GM18861 (cell line): ENCODE results near the gene WWP2.

Source experiments
- ATAC-seq: cut with Tn5 transposase; IDR thresholded peaks from one replicate; pipeline ENCODE4 v1.9.1; 2021; ENCODE audit not compliant: unreplicated experiment

Gene WWP2

DNA sequence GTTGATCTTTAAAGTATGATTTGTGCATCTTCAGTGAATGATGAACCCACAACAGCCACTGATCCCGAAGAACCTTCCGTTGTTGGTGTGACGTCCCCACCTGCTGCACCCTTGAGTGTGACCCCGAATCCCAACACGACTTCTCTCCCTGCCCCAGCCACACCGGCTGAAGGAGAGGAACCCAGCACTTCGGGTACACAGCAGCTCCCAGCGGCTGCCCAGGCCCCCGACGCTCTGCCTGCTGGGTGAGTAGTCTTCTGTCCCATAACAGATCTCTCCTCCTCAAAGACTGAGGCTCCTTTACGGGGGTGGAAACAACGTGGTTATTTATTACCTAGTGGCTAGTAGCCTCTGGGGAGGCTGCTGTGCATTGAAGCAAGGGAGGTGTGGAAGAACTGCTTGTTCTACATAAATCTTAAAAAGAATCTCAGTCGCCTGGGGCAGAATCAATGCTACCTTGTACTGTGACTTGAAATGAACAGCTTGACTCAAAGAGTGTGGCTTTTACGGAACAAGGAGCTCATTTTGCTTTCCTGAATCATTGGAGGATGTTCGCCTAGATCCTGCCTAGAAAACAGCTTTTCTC, 126.0 kb downstream of the WWP2 start:
- ATAC-seq = peak; percentile 93

DNA sequence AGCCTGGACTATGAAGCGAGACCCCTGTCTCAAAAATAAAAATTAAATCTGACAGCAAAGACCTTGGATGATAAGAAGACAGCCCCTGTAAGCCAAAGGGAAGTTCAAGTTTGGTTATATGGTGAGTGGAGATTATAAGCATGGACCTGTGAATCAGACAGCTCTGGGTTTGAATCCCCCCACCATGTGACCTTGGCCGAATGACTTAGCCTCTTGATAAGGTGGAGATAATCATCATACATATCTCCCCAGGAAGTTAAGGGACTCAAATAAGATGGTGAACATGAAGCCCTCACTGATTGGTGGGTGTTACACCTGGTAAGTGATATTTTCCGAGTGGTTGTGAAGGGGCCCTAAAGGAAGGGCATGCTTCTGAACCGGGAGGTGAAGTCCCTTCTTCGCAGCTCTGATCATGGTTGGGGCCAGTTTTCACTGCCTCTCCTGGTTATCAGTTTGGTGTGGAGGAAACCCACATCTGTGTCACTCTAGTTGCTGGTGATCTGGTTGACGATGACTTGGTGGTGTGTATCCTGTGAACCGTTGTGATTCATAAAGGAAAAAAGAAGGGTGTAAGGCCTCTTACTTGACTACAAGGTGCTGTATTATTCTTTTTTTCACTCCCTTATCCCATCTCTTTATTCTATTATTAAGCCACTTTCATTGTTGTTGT, 127.3 kb downstream of the WWP2 start:
- no peak for ATAC-seq

DNA sequence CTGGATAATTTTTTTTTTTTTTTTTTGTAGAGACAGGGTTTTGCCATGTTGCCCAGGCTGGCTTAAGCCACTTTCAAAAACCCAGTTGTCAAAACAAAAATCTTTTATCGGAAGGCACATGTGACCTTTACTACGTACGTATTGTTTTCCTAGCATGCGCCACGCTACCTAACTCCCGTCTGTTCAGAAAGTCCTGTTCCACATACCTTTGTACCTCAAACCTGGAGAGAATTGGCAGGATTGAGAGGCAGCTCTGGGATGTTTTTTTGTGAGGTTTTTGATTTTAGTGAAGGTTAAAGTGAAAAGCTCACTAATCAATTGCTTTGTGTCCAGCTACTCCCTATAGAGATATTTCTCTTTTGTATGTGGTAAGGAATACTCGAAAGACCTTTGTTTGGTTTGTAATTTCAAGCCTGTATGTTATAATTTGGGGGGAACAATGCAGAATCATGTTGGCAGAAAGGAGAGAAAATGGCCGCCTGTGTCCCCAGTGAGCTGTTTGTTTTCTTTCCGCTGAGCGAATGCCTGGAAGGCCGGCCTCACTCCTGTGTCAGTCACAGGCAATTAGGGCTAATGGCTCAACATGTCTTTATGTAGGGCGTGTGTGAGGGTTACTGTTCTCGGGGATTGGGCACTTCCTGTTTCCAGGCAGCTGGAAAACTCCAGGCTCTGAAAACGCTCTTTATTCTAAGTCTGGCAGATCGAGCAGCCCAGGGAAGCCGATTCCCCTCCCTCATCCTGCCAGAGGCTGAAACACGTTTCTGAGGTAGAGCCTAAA, 128.2 kb downstream of the WWP2 start:
- no peak for ATAC-seq

DNA sequence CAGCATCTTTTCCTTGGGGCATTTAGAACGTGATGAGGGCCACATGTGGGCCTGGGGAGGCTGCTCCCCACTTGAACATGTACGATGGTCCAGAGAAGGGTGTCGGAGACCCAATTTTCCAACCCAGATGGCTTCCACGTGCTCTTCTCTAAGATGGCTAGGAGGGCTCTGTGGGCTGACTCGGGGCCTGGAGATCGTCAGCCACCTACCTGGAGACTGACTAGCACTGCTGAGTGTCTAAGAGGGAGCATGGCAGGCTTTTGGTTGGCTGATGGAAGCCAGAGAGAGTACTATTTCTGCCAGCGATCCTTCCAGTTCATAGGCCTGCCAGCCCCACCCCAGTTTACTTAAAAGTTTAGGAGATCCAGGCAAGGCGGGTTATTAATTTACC, 128.8 kb downstream of the WWP2 start:
- no peak for ATAC-seq

DNA sequence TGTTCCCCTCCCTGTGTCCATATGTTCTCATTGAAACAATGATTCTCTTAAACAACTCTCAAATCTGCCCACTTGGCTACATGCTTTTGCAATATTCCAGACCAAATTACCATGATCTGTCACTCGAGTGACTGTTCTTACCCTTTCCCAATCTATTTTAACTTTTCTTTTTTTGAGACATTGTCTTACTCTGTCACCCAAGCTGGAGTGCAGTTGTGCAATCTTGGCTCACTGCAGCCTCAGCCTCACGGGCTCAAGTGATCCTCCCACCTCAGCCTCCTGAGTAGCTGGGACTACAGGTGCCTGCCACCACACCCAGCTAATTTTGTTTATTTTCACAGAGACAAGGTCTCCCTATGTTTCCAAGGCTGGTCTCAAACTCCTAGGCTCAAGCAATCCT, 130.2 kb downstream of the WWP2 start:
- no peak for ATAC-seq

DNA sequence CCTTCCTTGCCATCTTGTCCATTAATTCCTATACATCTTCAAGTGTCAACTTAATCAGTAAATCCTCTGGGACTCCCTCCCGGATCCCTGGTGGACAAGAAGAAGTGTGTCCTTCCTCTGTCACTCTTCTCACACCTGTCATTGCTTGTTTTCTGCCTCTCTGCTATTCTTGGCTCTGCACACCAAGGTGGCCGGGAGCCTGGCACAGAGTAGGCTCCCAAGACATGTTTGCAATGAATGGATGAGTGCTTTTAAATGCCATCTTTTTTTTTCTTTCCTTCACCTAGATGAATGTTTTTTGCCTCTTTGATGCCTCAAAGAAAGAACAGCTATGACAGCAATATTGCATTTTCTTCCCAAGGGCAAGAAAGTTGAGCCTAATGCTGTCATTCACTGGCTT, 131.0 kb downstream of the WWP2 start:
- ATAC-seq = no peak

DNA sequence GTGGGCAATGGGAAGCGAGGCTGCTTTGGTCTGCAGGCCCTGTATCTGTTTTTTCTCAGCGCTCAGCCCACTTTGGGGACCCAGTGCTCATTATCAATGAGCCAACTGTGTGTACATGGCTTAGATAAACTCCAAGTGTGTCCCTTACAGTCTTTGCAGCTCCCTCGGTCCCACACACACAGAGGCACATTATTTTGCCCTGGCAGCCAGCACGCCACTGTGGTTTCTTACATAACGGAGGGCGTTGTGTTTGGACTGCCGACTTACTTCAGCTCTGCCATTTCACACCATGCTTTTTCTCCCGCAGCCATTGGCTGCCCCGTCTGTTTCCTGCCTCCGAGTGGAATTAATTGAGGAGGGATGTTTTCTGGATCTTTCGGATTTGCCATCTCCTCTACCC, 132.5 kb downstream of the WWP2 start:
- no peak for ATAC-seq

DNA sequence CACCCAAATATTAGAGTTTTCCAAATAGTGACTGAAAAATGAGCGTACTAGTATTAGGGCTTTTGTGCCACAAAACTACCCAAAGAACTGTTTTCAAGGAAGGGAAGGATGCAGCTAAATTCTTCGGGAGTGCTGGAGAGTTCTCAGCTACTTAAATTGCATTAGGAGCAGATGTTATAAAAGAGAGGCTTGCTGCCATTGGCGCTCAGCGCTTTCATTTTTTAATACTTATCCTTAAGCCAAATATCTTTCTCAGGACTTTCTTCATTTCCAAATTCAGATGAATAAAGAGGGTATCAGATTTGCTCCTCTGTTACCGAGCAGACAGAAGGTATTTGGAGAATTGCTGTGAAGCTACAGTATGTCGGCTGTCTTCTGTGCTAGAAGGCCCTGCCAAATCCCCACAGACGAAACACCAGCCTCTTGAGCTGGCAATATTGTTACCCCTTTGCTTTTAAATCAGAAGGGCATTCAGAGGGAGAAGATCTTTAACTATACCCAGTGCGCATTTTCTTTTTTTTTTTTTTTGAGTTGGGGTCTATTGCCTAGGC, 141.8 kb downstream of the WWP2 start:
- no peak for ATAC-seq

DNA sequence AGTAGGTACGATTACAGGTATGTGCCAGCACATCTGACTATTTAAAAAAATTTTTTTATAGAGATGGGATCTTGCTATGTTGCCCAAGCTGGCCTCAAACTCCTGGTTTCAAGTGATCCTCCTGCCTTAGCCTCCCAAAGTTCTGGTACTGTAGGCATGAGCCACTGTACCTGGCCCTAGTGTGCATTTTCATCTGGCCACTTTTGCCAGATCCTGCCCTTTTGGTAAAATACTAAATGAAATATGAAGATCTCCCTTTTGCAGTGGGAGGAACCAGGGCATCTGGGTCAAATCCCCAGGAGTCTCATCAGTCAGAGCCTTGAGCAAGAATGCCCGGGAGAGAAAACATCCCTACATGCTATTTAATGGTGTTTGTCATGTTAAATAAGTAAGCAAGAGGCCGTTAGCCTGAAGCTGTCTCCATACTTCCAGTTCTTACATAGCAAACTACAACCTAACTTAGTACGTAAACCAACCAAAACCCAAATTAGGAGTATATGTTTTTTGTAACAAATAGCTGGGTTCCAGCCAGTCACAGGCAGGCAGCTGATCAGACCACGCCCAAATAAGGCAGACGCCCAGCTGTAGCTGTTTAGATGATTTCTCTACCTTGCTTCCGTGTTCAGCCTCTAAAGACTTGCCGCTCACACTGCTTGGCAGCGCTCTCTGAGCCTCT, 142.5 kb downstream of the WWP2 start:
- no peak for ATAC-seq

DNA sequence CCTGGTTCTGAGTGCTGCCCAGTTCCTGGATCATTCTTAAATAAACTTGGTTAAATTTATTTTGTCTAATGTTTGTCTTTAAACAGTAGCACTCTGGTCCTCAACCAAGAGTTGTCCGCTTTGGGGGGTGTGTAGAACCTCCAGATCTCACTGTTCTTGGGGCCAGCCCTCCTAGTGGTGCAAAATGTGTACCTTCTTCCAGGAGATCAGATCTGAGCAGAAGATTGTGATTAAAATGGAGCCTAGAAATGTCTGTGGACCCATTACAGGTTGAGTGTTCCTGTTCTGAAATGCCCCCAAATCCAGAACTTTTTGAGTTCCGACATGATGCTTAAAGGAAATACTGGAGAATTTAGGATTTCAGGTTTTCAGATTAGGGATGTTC, 143.0 kb downstream of the WWP2 start:
- no peak for ATAC-seq

DNA sequence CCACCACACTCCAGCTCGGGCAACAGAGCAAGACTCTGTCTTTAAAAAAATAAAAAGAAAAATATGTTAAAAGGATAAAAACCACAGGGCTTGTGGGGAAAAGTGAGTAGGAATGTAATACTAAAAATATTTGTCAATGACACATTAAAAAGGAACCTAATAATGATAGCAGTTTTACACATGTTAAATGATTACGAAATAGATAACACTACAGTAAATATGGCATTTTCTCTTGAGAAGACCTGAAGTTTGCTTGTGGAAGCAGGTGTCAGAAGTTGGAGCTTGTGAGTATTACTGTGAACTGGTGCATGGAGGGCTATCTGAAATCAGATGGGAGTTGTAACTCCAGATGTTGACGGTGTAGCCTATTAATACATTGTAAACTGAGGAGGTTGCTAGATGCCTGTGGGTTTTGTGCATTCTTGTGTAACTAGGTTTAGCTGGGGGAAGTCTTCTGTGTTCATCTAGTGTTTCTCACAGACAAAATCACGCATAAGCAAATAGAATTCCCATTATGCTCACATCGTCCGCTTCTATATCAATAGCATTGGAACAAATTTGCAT, 144.8 kb downstream of the WWP2 start:
- ATAC-seq = no peak

DNA sequence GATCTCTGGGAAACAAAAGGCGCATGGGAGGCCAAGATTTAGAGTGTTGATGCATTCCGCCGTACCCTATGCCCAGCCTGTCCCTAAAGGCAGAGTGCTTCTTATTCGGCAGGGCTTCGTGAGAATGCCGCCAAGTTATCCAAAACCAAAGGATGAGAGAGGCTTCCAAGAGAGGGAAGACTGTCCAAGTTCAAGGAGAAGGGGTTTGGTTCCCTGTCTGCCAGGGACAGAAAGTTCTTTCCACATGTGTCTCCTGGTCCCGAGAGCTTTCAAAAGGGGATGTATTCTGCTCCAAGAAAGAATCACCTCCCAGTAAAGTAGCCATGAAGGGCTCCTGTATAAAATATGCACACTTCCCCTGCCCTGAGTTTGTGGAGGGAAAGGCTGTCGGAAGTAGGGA, 146.9 kb downstream of the WWP2 start:
- no peak for ATAC-seq

DNA sequence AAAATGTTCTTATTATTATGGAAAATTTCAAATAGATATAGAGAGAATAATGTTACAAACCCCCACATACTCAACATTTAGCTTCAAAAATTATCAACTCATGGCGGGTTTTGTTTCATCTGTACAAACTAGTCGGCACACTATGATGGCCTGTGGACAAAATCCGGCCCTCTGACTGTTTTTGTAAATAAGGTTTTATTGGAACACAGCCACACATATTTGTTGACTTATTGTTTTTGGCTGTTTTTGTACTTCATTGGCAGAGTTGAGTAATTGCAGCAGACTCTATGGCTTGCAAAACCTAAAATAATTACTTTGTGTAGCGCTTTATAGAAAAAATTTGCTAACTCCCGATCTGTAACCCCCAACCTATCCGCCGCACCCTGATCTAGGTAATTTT, 147.6 kb downstream of the WWP2 start:
- no peak for ATAC-seq

DNA sequence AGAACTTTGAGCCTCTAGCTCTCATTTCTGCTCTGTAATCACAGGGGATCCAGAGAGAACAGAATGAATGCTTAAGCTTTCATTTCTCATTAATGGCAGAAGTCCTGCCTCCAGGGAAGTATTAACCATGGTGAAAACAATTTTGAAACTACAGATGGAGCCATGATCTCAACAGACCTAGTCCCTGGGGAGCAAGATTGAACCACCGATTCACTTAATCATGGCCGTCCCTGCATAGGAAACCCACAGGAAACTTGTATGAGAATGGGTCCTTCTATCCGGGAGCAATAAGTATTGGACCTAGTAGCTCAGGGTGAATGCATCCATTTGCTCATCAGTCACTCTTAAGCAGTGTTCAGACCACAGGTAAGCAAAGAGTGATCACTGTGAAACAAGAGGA, 148.8 kb downstream of the WWP2 start:
- ATAC-seq = no peak

DNA sequence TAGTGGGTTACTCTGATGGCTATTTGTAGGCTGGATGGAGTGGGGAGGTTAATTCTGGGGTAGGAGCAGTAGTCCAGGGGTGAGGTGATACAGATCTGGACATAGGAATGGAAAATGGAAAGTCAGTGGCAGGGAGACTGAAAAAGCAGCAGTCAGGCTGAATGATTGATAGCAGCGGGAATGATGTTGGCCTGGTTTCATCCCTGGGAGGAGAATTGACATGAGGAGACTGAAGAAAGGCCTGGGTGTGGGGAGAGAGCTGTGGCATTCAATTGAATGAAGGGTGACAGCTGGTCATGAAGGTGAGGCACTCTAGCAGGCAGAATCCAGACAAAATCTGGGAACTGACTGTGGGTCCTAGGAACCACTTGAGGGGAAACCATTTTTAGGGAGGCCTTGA, 154.3 kb downstream of the WWP2 start:
- ATAC-seq = no peak

DNA sequence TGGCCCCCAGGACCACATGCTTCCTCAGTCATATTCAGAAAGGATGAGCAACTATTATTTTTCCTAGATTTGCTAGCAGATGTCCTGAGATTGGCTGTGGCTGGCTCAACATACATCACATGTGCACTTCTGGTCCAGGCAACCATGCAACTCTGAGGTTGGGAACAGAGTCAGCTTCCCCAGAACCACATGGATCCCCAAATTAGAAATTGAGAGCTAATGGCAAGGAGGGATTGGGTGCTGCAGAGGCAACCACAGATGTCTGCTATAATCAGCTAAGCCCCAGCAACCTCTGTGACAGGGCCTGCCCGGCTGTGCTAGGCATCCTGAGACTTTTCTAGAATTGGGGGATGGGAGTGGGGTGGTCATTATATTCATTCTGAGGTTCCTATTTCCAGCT, 155.2 kb downstream of the WWP2 start:
- ATAC-seq = no peak

DNA sequence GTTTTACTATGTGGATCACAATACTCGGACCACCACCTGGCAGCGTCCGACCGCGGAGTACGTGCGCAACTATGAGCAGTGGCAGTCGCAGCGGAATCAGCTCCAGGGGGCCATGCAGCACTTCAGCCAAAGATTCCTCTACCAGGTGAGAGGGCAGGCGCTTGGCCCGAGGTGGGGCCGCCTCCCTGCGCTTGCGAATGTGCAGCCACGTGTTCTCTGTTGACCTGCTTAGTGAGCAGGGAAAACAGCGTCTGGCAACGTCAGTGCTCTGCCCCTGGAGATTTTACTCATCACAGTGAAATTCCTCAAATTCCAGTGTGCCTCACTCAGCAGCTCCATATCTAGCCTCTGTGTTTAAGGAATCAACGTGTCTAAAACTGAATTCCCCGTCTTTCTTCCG, 155.6 kb downstream of the WWP2 start:
- ATAC-seq = no peak

DNA sequence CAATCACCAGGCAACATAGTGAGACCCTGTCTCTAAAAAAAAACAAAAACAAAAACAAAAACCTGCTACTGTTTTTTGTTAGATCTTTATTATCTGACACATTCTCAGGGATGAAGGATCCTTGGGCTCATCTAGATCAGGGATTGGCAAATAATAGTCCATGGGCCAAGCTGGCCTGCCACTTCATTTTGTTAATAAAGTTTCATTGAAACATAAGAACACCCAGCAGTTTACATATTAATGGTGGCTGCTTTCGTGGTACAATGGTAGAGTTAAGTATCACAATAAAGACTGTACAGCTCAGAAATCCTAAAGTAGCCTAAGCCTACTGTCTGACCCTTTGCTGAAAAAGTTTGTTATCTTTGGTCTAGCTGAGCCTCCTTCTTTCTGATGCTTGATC, 156.1 kb downstream of the WWP2 start:
- ATAC-seq = no peak

DNA sequence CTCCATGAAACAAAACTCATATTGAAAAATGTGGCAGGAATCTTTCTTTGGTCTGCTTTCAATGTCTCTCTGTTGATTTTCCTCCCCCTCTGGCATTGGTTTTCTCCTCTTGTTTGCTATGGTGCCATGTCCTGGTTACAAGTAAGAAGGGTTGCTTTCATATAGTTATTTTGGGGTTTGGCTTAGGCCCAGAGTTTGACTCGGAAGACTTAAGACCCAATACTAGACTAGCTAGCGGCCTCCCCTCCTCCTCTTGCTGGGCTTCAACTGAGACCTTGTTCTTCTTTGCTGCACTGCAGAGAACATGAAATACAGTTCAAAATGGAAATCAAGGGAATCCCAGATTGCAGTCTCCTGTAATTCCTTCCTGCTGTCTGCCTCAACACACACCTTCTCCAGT, 159.0 kb downstream of the WWP2 start:
- ATAC-seq = no peak

DNA sequence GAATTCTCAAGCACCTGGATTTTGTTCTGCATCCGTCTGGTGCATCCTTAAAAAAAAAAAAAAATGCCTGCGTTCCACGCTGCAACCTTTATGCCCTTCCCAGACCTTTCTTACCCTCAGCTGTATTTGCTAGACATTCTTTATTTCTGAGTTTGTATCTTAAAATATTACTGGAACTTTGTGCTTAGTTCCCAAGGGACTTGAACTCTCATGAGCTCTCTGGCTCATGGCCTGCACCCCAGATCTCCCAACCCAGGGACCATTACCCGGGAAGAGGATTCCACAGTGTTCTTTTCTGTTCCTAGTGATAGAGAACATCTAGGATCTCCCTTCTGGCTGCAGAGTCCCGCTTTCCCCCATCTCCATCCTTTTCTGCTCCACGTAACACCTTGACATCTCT, 160.1 kb downstream of the WWP2 start:
- ATAC-seq = no peak

DNA sequence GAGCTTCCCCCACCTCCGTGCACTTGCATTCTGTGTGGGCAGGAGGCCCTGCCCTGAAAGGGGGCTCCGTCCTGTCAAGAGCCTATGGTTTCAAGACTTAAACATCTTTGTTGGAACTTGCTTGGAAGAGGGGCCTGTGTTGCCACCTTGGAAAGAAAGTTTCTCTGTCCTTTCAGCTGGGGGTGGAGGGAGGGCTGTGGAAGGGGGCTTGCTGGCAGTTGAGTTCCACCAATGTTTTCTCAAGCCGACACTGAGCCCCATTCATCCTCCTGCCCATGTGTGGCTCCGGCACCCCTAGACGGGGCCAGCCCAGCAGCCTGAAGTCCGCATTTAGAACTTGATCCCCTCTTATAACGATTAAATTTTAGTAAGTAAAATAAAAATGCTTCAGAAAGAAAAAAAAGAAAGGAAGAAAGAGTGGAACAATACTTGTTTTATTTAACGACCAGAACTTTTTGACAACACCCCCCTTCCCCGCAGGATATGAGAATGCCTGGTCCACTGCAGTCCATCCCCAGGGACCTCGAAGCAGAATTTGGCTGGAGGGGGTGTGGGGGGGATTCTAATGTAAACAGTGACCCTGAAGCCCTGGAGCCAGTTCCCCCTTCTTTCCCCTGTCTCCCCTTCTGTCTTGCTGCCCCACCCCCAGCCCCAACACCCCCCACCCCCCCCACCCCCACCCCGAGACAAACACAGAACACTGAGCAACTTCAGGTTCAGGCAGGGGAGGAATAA, 162.1 kb downstream of the WWP2 start:
- no peak for ATAC-seq
